Heart left ventricle (tissue), 13 donors: Measurements from ENCODE around the gene CLTB.

Experiments used
- POLR2A ChIP-seq, 2 donors: fragments of 450-650 bp; IDR thresholded peaks; one replicate each; pipeline ENCODE4 v1.6.1; 2017; ENCODE audit warnings: antibody characterized with exemption in 2 of 2, mild to moderate bottlenecking in 2 of 2, moderate library complexity in 2 of 2
- TF ChIP-seq, protein P1 (sequence below), 12 donors: fragments of 200-600 bp; sonication (generic) in 4 of 12; IDR thresholded peaks; one replicate each; pipeline versions ENCODE4 v1.5.0 to v1.8.0; 2018 to 2022; ENCODE audit warnings: antibody characterized with exemption in 12 of 12, mild to moderate bottlenecking in 5 of 12
- donor health status: ischemic (EF 13 %, LVEDD 7.1; RV severe dilation, severe dysfunction).
- donor health status: DM: no; HTN: yes; CAD: no.
- donor health status: DM: no; HTN: no; CAD: no.
- donor health status: ischemic (EF 25% LVEDD 6.9; RV normal size, moderate dysfunction).
- donor health status: ischemic (EF 25% LVEDD 5.7; RV mildly dilated, moderate dysfunction).
- donor health status: ischemic (EF 35%, LVEDD 5.7; RV mildly dilated, moderate dysfunction).
- donor health status: nonischemic (EF 11% LVEDD 7.7; RV severe dilation, severe dysfunction).
- donor health status: DM: yes; HTN: yes; CAD: no.
- donor health status: PGD.
- donor health status: ischemic (EF 29% LVEDD 5.4; RV normal size, mild dysfunction).
- donor health status: nonischemic (EF 23%, LVEDD 6.1; RV moderate dilation, normal function).

DNA sequence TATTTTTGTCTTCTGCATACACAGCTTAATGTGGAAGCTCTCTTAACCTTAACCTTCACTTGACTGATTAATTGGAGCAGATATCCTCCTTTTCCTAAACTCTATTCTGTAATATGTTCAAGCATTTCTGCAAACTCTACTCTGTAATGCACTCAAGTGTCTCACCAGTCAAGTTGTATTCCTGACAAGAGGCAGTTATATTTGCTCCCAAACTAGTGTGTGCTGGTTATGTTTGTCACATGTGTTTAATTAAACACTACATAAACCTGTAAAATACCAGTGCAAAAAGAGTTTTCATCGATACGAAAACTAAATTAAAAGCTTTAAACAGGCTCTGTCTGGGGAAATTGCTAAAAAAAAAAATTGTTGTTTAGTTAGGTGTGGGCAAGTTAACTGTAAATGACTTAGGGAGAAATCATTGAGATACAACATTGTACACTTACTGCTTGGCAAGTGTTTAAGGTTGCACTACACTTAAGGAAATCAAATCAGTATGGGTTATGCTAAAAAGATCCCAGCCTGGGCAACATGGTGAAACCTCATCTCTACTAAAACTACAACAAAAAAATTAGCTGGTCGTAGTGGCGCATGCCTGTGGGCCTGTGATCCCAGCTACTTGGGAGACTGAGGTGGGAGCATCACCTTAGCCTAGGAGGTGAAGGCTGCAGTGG, 38.5 kb upstream of the CLTB start:
- TF ChIP-seq, protein P1, sequence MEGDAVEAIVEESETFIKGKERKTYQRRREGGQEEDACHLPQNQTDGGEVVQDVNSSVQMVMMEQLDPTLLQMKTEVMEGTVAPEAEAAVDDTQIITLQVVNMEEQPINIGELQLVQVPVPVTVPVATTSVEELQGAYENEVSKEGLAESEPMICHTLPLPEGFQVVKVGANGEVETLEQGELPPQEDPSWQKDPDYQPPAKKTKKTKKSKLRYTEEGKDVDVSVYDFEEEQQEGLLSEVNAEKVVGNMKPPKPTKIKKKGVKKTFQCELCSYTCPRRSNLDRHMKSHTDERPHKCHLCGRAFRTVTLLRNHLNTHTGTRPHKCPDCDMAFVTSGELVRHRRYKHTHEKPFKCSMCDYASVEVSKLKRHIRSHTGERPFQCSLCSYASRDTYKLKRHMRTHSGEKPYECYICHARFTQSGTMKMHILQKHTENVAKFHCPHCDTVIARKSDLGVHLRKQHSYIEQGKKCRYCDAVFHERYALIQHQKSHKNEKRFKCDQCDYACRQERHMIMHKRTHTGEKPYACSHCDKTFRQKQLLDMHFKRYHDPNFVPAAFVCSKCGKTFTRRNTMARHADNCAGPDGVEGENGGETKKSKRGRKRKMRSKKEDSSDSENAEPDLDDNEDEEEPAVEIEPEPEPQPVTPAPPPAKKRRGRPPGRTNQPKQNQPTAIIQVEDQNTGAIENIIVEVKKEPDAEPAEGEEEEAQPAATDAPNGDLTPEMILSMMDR (IDR thresholded peaks at IDR 0.05) = no peak
- no peak for TF ChIP-seq POLR2A (IDR thresholded peaks at IDR 0.05)
